GM10248 (cell line): ENCODE results near the gene OR4K13.

Experiments used
- CTCF ChIA-PET: fragments of 300-600 bp; sonication (Branson Sonifier 250); formaldehyde crosslinking; extraction: SDS; loops from one replicate; lab custom pipeline; 2021; ENCODE audit warnings: antibody characterized with exemption; lab: Yijun Ruan, JAX
- POLR2A ChIA-PET: fragments of 350-650 bp; sonication (Branson Sonifier 250); formaldehyde crosslinking; extraction: SDS; loops from one replicate; lab custom pipeline; 2020; ENCODE audit warnings: antibody characterized with exemption; lab: Yijun Ruan, JAX
- DNase-seq: peaks from one replicate; pipeline ENCODE4 v3.0.0; 2012; ENCODE audit errors: extremely low spot score
- TF ChIP-seq, protein P1 (sequence below): IDR thresholded peaks from 2 replicates; pipeline ENCODE4 v1.5.1; 2012; ENCODE audit warnings: mild to moderate bottlenecking, low read depth; ENCODE audit errors: extremely low read depth, missing control alignments, control extremely low read depth

Gene OR4K13, protein sequence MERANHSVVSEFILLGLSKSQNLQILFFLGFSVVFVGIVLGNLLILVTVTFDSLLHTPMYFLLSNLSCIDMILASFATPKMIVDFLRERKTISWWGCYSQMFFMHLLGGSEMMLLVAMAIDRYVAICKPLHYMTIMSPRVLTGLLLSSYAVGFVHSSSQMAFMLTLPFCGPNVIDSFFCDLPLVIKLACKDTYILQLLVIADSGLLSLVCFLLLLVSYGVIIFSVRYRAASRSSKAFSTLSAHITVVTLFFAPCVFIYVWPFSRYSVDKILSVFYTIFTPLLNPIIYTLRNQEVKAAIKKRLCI

DNA sequence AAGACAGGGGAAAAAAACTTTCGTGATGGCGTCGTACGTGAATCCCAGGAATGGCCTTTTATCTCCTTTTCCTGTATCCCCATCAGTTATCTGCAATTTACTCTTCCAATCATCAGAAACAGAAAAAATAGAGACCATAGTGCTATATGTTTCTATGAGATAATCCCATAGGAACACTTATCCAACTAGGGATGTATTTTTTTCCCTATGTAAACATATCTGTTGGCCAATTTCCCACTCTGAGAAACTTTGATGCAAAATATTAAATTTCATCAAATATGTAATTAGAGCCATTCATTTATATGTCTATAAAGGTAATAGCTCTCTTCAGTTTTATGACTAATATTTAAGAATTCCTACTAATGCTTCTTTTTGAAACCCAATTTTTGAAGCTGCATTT is at the start of gene OR4K13:
TSS of gene OR4K13 (minus strand) at position 101 of the 400 bp plus-strand sequence. CDS start 1,280 bp downstream, outside the sequence.
- no peak for DNase-seq
- ChIA-PET CTCF (no interaction called here), POLR2A (no interaction called here)
- TF ChIP-seq, protein P1, sequence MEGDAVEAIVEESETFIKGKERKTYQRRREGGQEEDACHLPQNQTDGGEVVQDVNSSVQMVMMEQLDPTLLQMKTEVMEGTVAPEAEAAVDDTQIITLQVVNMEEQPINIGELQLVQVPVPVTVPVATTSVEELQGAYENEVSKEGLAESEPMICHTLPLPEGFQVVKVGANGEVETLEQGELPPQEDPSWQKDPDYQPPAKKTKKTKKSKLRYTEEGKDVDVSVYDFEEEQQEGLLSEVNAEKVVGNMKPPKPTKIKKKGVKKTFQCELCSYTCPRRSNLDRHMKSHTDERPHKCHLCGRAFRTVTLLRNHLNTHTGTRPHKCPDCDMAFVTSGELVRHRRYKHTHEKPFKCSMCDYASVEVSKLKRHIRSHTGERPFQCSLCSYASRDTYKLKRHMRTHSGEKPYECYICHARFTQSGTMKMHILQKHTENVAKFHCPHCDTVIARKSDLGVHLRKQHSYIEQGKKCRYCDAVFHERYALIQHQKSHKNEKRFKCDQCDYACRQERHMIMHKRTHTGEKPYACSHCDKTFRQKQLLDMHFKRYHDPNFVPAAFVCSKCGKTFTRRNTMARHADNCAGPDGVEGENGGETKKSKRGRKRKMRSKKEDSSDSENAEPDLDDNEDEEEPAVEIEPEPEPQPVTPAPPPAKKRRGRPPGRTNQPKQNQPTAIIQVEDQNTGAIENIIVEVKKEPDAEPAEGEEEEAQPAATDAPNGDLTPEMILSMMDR, result no peak

DNA sequence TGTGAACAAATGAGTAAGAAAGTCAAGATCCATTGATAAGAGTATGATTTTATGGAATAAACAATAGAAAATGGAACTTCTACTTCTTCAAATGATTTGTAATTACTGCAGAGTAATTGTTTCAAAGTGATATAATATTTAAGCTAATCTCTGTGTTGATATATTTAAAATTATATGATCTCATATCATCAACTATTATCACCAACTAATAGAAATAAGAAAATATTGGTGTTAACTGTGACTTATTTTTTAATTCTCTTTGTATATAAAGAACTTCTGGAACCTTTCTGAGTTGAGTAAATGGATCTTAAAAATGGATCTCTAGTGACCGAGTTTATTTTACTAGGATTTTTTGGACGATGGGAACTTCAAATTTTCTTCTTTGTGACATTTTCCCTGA is 23.9 kb upstream of the OR4K13 start, which contains the start of gene OR4L1:
TSS of gene OR4L1 (plus strand) at position 301 of the 400 bp plus-strand sequence. CDS start at position 301, 0 bp downstream.
- no peak for DNase-seq
- TF ChIP-seq, protein P1, result no peak
- CTCF ChIA-PET, result no interaction called here
- POLR2A ChIA-PET, result no interaction called here

DNA sequence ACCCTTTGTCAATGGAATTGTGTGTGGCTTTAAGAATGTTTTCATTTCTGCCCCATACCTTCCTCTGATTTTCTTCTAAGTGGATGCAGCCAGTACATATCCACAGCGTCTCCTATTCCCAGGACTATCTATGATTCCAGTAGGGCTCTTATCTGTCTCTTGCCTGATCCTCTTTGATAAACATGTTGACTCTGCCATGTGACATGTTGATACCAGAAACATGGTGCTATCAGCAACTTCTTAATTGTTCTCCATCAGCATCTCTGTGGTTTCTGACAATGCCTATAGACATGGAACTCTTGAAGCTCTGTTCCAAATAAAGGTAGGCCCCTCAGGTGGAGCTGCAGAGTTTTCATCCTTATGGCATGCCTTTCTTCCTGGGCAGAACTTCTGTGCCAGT is 12.4 kb upstream of the OR4K13 start:
- POLR2A ChIA-PET, result no interaction called here
- CTCF ChIA-PET, result no interaction called here
- TF ChIP-seq, protein P1, result no peak
- DNase-seq, result no peak

DNA sequence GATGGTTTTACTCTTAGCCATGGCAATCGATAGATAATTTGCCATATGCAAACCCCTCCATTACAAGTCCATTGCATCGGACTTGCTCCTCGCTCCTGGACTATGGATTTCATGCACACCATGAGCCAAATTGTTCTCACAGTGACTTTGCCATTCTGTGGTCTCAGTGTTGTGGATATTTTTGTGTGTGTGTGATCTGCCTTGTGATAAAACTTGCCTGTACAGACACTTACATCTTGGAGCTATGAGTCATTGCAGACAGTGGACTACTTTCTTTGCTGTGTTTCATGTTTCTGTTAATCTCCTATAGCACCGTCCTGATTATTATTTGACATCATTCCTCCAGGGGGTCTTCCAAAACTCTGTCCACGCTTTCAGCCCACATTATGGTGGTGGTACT is 8.4 kb upstream of the OR4K13 start:
- CTCF ChIA-PET, result no interaction called here
- TF ChIP-seq, protein P1, result no peak
- POLR2A ChIA-PET, result no interaction called here
- no peak for DNase-seq

DNA sequence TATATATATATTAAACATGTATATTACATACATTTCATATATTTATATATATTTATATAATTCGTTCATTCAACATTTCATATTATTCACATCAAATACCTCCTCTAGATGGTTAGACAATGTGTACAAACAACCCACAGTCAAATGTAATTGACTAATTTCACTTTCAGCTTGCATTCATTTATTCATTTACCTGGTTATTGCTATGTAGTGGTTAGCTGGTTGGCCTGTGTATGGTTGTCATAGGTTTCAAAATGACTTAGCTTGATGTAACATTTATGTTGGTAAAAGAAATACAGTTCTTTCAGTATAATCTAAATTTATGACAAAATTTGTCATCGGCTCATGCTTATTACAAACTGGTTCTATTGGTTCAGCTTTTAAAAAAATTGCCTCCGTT is 389 bp downstream of the OR4K13 start:
- ChIA-PET POLR2A (no interaction called here), CTCF (no interaction called here)
- TF ChIP-seq, protein P1, result no peak
- no peak for DNase-seq

DNA sequence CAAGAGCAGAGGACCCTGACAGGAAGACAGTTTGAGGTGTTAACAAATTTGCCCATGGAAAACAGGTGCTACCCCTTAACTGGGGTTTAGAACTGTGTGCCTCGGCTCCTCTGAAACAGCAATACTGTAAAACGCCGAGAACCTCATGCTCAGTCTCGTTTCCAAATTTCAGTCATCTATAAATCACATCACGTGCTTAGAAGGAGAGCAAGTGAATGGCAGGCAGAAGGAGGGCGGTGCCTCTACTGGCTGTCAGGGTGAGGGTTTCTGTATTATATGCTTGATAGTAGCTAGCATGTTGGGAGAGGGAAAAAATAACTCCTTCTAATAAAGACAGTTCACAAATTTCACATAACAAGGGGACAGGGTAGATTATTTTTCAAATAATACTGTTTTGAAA is 4.8 kb downstream of the OR4K13 start:
- CTCF ChIA-PET, result interaction anchor here (1.3 kb wide), 1 partner anchor 9 kb away, joined by 3 read pairs; no protein-coding TSS in a partner anchor

More for the DNA sequence above, 4.8 kb downstream of the OR4K13 start:
- no peak for DNase-seq
- POLR2A ChIA-PET, result no interaction called here
- TF ChIP-seq, protein P1, result no peak
